ENCODE data around the gene ZNF311. TPM values are rescaled to one million over a fixed set of nuclear protein-coding genes. Genes with fewer than 3 reads are reported as not detected.

Gene ZNF311
- total RNA-seq, 3 donors from 2014 or later, result 0.96 to 3.7 (median 2.0) TPM

DNA sequence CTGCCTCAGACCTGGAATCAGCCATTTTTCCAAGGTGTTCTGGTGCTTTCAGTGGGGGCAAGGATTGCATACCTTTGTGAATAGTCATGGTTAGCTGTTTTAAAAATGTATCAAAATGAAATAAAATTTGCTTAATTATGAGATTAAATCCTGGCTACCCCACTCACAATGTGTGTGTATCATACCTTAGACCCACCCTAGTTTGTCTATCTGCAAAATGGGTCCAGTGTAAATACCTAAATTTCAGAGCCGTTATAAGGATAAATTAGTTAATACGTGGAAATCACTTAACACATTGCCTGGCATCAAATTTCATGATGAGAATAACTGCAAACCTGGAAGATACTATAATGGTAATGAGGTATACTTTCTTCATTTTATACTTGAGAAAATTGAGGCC lies 3.0 kb upstream of the ZNF311 start:
- no peak overlapping the region for H3K4me3 ChIP-seq
- intact Hi-C loops (cut with DNase I; ENCODE audit: low total_unique reads), result no loop called here
- no peaks in the 10 kb centered on the region for H3K4me1 ChIP-seq
- H3K27me3 ChIP-seq, result no peaks in the 10 kb centered on the region
- DNase-seq (ENCODE audit: low spot score in 2 of 2), result no peak
- H3K9me3 ChIP-seq, result no peaks in the 10 kb centered on the region
- H3K36me3 ChIP-seq, result no peaks in the 10 kb centered on the region
- TF ChIP-seq POLR2A (IDR thresholded peaks at IDR 0.05) (no peak), CTCF (IDR thresholded peaks at IDR 0.05) (no peak), POLR2AphosphoS5 (IDR thresholded peaks at IDR 0.05) (no peak)
- H3K27ac ChIP-seq, result no peak overlapping the region

- Histone ChIP-seq H3K9me3 (no peaks in the 10 kb centered on the region), H3K4me3 (no peak overlapping the region), H3K4me1 (no peaks in the 10 kb centered on the region), H3K36me3 (no peaks in the 10 kb centered on the region), H3K27ac (no peak overlapping the region), H3K27me3 (no peaks in the 10 kb centered on the region)
- intact Hi-C loops (cut with DNase I; ENCODE audit: low total_unique reads), result no loop called here
- DNase-seq (ENCODE audit: low spot score in 2 of 2), result no peak
- no peak for TF ChIP-seq POLR2A (IDR thresholded peaks at IDR 0.05)
- no peak for TF ChIP-seq CTCF (IDR thresholded peaks at IDR 0.05)
- TF ChIP-seq POLR2AphosphoS5 (IDR thresholded peaks at IDR 0.05), result no peak
Measured at GRCh38 chr6:28996844-28997510, 8.1 kb downstream of the ZNF311 start.

DNA sequence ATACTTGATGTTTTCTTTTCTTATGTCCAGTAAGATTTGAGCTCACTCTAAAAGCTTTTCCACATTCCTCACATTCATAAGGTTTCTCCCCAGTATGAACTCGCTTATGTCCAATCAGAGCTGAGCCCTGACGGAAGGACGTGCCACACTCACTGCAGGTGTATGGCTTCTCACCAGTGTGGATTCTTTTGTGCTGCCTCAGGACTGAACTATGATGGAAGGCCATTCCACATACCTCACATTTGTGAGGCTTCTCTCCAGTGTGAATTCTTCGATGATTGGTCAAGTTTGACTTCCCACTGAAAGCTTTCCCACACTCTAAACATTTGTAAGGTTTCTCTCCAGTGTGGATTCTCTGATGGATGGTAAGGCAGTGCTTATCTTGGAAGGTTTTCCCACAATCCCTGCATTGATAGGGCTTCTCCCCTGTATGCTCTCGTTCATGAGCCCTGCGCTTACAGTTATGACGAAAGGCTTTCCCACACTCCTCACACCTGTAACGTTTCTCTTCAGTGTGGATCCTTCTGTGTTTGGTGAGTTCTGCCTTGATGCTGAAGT lies 9.9 kb downstream of the ZNF311 start:
- TF ChIP-seq POLR2AphosphoS5 (IDR thresholded peaks at IDR 0.05) (no peak), POLR2A (IDR thresholded peaks at IDR 0.05) (no peak), CTCF (IDR thresholded peaks at IDR 0.05) (no peak)
- no peaks in the 10 kb centered on the region for H3K36me3 ChIP-seq
- H3K27me3 ChIP-seq, result no peaks in the 10 kb centered on the region
- no peak overlapping the region for H3K4me3 ChIP-seq
- no peak for DNase-seq (ENCODE audit: low spot score in 2 of 2)
- H3K4me1 ChIP-seq, result no peaks in the 10 kb centered on the region
- H3K27ac ChIP-seq, result no peak overlapping the region
- intact Hi-C loops (cut with DNase I; ENCODE audit: low total_unique reads), result no loop called here
- H3K9me3 ChIP-seq, result no peaks in the 10 kb centered on the region

DNA sequence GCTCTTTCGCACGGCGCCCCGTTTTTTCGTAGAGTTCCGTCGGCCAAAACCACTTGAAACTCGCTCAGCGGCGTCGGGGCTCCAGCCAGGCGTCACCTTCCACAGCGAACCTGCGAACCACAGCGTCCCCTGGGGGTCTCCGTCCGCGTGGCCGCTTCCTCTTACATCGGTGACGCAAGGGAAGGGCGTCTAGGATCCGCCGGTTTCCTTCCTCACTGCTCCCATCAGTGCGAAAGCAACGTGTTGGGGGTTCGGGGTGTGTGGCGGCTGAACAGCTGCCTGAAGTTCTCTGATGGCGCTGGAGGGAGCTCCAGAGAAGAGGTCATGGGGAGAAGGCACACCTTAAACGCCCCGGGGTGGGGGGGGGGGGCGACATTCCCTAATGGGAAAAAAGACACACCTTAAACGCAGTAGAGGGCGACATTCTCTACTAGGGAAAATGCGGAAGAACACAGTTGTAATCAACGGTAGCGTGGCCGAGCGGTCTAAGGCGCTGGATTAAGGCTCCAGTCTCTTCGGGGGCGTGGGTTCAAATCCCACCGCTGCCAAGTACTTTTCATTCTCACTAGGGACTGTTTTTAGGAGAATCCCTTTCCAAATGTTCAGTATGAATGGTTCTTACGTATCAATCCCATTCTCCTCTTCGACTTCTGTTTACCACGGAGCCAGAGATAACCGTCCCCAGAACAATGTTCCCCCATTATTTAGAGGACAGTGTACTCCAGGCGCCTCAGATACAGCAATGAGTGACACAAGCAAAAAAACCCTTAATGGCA lies 16.4 kb downstream of the ZNF311 start:
- Histone ChIP-seq H3K36me3 (no peaks in the 10 kb centered on the region), H3K9me3 (no peaks in the 10 kb centered on the region), H3K4me1 (no peaks in the 10 kb centered on the region), H3K27me3 (peaks cover 0 to 2% of the 10 kb centered on the region in 2 donors), H3K4me3 (peak overlapping the region in 2 of 3 donors; percentile 8 to 50), H3K27ac (no peak overlapping the region)
- intact Hi-C loops (cut with DNase I; ENCODE audit: low total_unique reads), result no loop called here
- no peak for DNase-seq (ENCODE audit: low spot score in 2 of 2)
- no peak for TF ChIP-seq POLR2AphosphoS5 (IDR thresholded peaks at IDR 0.05)
- TF ChIP-seq POLR2A (IDR thresholded peaks at IDR 0.05), result no peak
- no peak for TF ChIP-seq CTCF (IDR thresholded peaks at IDR 0.05)

Data from breast epithelium (tissue), 4 donors.